ENCODE measurements around the gene PTGIS. TPM values are rescaled to one million over a fixed set of nuclear protein-coding genes. Genes with fewer than 3 reads are reported as not detected.

PTGIS gene
- total RNA-seq, 1 donor from 2014 or later = 1.8 TPM

GRCh38 chr20:49595811-49596561 lies 28.0 kb upstream of the PTGIS start:
- no peak for DNase-seq (ENCODE audit: low read depth, low spot score)

- no peak for DNase-seq (ENCODE audit: low read depth, low spot score)
Observed at GRCh38 chr20:49595346-49595745, 27.4 kb upstream of the PTGIS start.

- no peak for DNase-seq (ENCODE audit: low read depth, low spot score)
Observed at GRCh38 chr20:49594931-49595315, 27.0 kb upstream of the PTGIS start.

GRCh38 chr20:49594143-49594930 lies 26.4 kb upstream of the PTGIS start:
- DNase-seq (ENCODE audit: low read depth, low spot score) = no peak

- no peak for DNase-seq (ENCODE audit: low read depth, low spot score)
Observed at GRCh38 chr20:49593466-49594142, 25.7 kb upstream of the PTGIS start.

- no peak for DNase-seq (ENCODE audit: low read depth, low spot score)
Observed at GRCh38 chr20:49592120-49592519, 24.2 kb upstream of the PTGIS start.

- DNase-seq (ENCODE audit: low read depth, low spot score) = no peak
Observed at GRCh38 chr20:49591217-49591865, 23.4 kb upstream of the PTGIS start.

- no peak for DNase-seq (ENCODE audit: low read depth, low spot score)
Observed at GRCh38 chr20:49590163-49591017, 22.5 kb upstream of the PTGIS start.

GRCh38 chr20:49589747-49590146 lies 21.8 kb upstream of the PTGIS start:
- no peak for DNase-seq (ENCODE audit: low read depth, low spot score)

GRCh38 chr20:49587111-49587570 lies 19.2 kb upstream of the PTGIS start:
- no peak for DNase-seq (ENCODE audit: low read depth, low spot score)

GRCh38 chr20:49585585-49586245 lies 17.8 kb upstream of the PTGIS start:
- DNase-seq (ENCODE audit: low read depth, low spot score) = no peak

GRCh38 chr20:49584418-49585382 lies 16.8 kb upstream of the PTGIS start:
- no peak for DNase-seq (ENCODE audit: low read depth, low spot score)

- peak; percentile 65 for DNase-seq (ENCODE audit: low read depth, low spot score)
Observed at GRCh38 chr20:49583669-49584417, 15.9 kb upstream of the PTGIS start.

- DNase-seq (ENCODE audit: low read depth, low spot score) = no peak
Observed at GRCh38 chr20:49583343-49583668, 15.4 kb upstream of the PTGIS start.

- DNase-seq (ENCODE audit: low read depth, low spot score) = no peak
Observed at GRCh38 chr20:49582413-49583334, 14.7 kb upstream of the PTGIS start.

- DNase-seq (ENCODE audit: low read depth, low spot score) = no peak
Observed at GRCh38 chr20:49581482-49581881, 13.5 kb upstream of the PTGIS start.

GRCh38 chr20:49580813-49581174 lies 12.9 kb upstream of the PTGIS start:
- DNase-seq (ENCODE audit: low read depth, low spot score) = no peak
